GM12891 (cell line): ENCODE results near the gene ZNF618.

Experiments used
- PAX5 ChIP-seq: IDR thresholded peaks from 2 replicates; pipeline ENCODE4 v1.6.1; 2011; ENCODE audit warnings: low read length, moderate library complexity, mild to moderate bottlenecking; ENCODE audit not compliant: insufficient read depth, severe bottlenecking
- POLR2A ChIP-seq: IDR thresholded peaks from 2 replicates; pipeline ENCODE4 v1.6.1; 2011; ENCODE audit warnings: low read depth, low read length, control low read depth
- POLR2AphosphoS5 ChIP-seq: IDR thresholded peaks from 2 replicates; pipeline ENCODE4 v1.6.1; 2011; ENCODE audit warnings: low read depth, low read length, control low read depth
- SPI1 ChIP-seq: IDR thresholded peaks from 2 replicates; pipeline ENCODE4 v1.6.1; 2011; ENCODE audit warnings: low read depth, low read length, control low read depth
- TAF1 ChIP-seq: IDR thresholded peaks from 2 replicates; pipeline ENCODE4 v1.6.1; 2011; ENCODE audit warnings: low read depth, low read length, control low read depth

DNA sequence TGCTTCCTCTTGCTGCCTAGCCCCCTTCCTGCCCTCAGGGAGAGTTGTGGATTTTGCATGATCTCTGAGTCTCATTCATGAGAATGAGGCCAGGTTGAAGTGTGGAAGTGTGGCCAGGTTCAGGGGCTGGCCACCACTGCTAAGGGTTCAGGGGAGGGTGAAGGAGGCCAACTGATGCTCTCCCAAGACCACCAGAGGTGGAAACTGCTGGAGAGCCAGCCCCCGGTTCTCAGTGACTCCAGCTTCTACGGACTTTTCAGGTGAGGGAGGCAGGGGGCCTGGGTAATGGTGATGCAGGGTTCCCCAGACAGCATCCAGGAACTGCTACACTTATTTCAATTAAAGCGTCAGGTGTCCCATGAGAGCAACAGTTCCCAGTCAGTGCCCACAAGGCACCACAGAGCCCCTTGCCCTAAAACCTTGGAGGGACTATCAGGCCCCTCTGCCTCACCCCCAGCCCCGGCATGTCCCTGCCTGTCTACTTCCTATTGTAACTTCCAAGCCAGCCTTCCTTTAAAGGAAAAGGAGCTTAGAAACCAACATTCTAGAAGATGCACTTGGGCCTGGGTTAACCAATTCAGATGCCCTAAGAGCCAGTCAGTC lies 151.9 kb downstream of the ZNF618 start:
- TF ChIP-seq POLR2A (no peak), POLR2AphosphoS5 (no peak), TAF1 (no peak), PAX5 (no peak), SPI1 (no peak)
